Choroid plexus epithelial cell (primary cell): Measurements from ENCODE around the gene CNTRL.
"Not testable (repeated sequence)": the region's sequence is repeated elsewhere in the genome, so short reads cannot be mapped to it uniquely, and the experiment has no call there.

Source experiments
- DNase-seq: peaks from one replicate; pipeline ENCODE4 v3.0.0-alpha.2; 2010; ENCODE audit warnings: low read depth
- H3K4me3 ChIP-seq: 2 replicates; pipeline ENCODE4 v1.5.1; 2011; ENCODE audit warnings: low read depth, mild to moderate bottlenecking, control low read depth, low read length, moderate library complexity
- CTCF ChIP-seq: conservative IDR thresholded peaks from 2 replicates; pipeline ENCODE4 v1.5.1; 2011; ENCODE audit warnings: low read depth, mild to moderate bottlenecking, control low read depth, inconsistent platforms, low read length, moderate library complexity

The CNTRL gene

DNA sequence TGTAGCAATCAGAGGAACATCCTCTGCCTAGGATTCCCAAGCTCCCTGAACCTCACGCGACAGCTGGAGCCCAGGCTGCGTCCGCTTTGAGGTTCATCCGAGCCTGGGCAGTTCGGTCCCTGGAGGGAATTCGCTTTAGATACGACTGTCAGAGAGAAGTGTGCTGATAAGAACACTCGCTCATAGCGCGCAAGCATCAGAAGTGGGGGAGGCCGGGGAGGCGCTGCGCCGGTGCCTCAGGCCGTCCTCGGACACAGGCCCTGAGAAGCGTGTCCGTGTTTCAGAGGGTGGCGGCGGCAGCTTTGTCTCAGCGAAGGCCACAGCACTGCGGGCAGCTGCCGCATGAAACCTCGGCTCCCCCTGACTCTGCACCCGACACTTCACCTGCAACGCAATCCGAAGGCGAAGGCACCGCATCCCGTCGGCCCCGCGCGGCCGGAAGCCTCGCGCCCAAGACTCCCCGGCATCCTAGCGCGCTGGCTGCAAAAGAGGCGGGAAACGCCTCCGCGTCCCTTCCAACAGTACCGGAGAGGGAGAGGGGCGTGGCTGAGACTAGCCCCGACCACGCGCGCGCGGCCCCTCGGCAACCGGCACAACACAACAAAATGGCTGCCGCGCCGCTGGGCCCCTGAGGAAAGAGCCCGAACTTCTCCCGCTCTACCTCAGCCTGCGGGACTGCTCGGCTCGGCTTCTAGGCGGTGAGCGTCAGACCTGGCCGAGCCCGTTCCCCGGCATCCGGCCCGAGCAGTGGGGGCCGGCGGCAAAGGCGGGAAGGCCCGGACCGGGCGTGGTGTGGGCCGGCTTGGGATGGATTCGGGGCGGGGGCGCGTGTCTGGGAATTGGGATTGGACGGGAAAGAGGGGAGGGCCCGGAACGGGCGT is at the start of gene CNTRL:
CNTRL (plus strand) TSS at position 586 of the 881 bp plus-strand sequence. CDS start 13,372 bp downstream, outside the sequence.
- peak within 1 kb of the TSS; percentile 93 for H3K4me3 ChIP-seq
- no peak for TF ChIP-seq CTCF
- DNase-seq: peak; percentile 90

DNA sequence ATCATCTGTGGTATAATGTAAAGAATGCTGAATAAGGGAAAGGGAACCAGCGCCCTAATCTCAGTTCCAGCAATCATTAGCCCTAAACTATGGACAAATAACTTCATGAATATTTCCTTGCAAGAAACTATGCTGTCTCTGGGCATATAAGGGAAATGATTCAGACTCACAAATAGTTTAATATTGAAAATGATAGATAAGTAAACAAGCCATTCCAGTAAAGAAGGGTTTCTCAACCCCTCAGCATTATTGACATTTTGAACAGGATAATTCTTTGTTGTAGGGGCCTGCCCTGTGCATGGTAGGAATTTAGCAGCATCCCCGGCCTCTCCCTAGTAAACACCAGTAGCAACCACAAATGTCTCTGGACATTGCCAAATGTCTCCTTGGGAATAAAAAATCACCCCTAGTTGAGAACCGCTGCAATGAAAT is 48.5 kb upstream of the CNTRL start:
- peak; percentile 62 for DNase-seq
- no peak for TF ChIP-seq CTCF
- H3K4me3 ChIP-seq: no peak overlapping the region

DNA sequence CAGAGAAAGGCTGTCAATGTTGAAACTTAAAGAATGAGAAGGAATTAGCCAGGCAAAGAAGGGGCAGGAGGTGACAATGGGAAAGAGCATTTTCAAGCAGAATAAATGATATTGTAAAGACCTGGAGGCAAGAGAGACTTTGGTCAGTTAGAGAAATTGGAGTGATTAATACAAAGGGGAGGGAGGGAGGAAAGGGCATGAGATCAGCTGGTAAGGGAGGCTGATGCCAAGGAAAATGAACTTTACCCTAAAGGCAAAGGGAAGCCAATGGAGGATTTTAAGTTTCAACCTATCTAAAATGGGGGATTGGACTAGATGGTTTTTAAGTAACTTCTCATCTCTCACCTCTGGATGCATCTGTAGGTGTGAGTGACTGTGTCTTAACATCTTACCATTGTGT is 48.0 kb upstream of the CNTRL start:
- H3K4me3 ChIP-seq: no peak overlapping the region
- no peak for DNase-seq
- TF ChIP-seq CTCF: no peak

DNA sequence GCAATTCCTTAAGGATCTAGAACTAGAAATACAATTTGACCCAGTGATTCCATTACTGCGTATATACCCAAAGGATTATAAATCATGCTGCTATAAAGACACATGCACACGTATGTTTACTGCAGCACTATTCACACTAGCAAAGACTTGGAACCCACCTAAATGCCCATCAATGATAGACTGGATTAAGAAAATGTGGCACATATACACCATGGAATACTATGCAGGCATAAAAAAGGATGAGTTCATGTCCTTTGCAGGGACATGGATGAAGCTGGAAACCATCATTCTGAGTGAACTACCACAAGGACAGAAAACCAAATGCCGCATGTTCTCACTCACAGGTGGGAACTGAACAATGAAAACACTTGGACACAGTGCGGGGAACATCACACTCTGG is 46.5 kb upstream of the CNTRL start:
- not testable (repeated sequence) for DNase-seq, H3K4me3 ChIP-seq

- no peak overlapping the region for H3K4me3 ChIP-seq
- TF ChIP-seq CTCF: no peak
- no peak for DNase-seq
Observed at GRCh38 chr9:121029469-121029868, 45.3 kb upstream of the CNTRL start.

- no peak overlapping the region for H3K4me3 ChIP-seq
- no peak for TF ChIP-seq CTCF
- DNase-seq: no peak
Observed at GRCh38 chr9:121034529-121034928, 40.2 kb upstream of the CNTRL start.

- not testable (repeated sequence) for DNase-seq, H3K4me3 ChIP-seq
Observed at GRCh38 chr9:121035717-121036116, 39.0 kb upstream of the CNTRL start.

DNA sequence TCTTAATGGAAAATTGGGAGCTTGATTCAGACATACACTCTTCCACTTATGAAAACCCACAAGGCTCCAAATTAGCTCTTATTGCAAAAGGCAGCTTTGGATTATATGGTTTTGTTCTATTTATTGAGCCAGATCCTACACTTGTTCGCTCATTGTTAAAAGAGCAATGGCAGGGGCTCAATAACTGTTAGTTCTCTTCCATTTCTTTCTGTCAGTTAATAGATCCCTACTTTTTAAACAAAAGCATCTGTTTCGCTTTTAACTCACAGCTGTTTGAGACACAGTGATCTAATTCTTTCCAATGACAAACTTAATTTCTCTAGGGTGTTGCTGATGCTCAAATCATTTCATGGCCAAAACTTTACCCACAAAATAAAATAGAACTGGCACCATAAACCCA is 36.4 kb upstream of the CNTRL start:
- no peak for DNase-seq

More for the DNA sequence above, 36.4 kb upstream of the CNTRL start:
- no peak overlapping the region for H3K4me3 ChIP-seq
- TF ChIP-seq CTCF: no peak
